GM12878 (cell line): ENCODE measurements around the gene OR10G3. TPM values are rescaled to one million over a fixed set of nuclear protein-coding genes. Genes with fewer than 3 reads are reported as not detected.
A peak's percentile ranks its signal among the peaks of the same experiment; 100 is the strongest.

Experiments used
- ATAC-seq: fragments of 200-7000 bp; cut with Tn5 transposase; 3 replicates; pipeline ENCODE4 v1.9.1; 2020; ENCODE audit warnings: mild to moderate bottlenecking, moderate library complexity
- BruUV-seq: library from RNA; stranded (reverse); fragments of 400-500 nt; replicated peaks from 2 replicates; lab custom pipeline; 2021; lab: Mats Ljungman, UMichigan
- CTCF ChIA-PET: fragments of 300-600 bp; sonication (Branson Sonifier 250); formaldehyde crosslinking; extraction: SDS; loops from one replicate; lab custom pipeline; 2021; ENCODE audit warnings: inconsistent platforms; lab: Yijun Ruan, JAX
- POLR2A ChIA-PET: fragments of 350-600 bp; formaldehyde crosslinking; extraction: SDS; loops from one replicate; lab custom pipeline; 2021; ENCODE audit warnings: inconsistent platforms; lab: Charles Lee
- RAD21 ChIA-PET: fragments of 300-600 bp; sonication (Branson Sonifier 250); formaldehyde crosslinking; loops from one replicate; lab custom pipeline; 2023; ENCODE audit warnings: antibody characterized with exemption; ENCODE audit not compliant: unreplicated experiment; lab: Charles Lee
- SMC1A ChIA-PET: fragments of 300-600 bp; sonication (Branson Sonifier 250); formaldehyde crosslinking; loops from one replicate; lab custom pipeline; 2023; ENCODE audit not compliant: unreplicated experiment, uncharacterized antibody; lab: Charles Lee
- DNase-seq: peaks from one replicate; pipeline ENCODE4 v3.0.0-alpha.2; 2011; ENCODE audit warnings: low read depth, low spot score
- FAIRE-seq: peaks from 3 replicates; lab custom pipeline; 2011; peaks lifted over from hg19 to GRCh38; lab: Jason Lieb, UNC
- H2AFZ ChIP-seq: 2 replicates; pipeline ENCODE4 v1.6.0; 2011; ENCODE audit warnings: low read depth, low read length, control low read depth; ENCODE audit not compliant: control insufficient read depth
- H3K27ac ChIP-seq: 2 replicates; pipeline ENCODE4 v1.5.1; 2011; ENCODE audit warnings: control low read depth; ENCODE audit not compliant: control insufficient read depth, insufficient read depth
- H3K27me3 ChIP-seq, 2 experiments: replicated peaks in 1 of 2; 2 replicates each; pipeline versions ENCODE4 v1.6.0 to v1.6.1; 2011; ENCODE audit warnings: low read length in 1 of 2; ENCODE audit not compliant: control insufficient read depth in 2 of 2, insufficient read depth in 2 of 2
- H3K36me3 ChIP-seq, 2 experiments: 2 replicates each; pipeline ENCODE4 v1.5.1; 2011; ENCODE audit warnings: low read length in 1 of 2; ENCODE audit not compliant: control insufficient read depth in 2 of 2, insufficient read depth in 2 of 2
- H3K4me1 ChIP-seq: 2 replicates; pipeline ENCODE4 v1.6.1; 2011; ENCODE audit warnings: mild to moderate bottlenecking, low read length, moderate library complexity, mixed read lengths; ENCODE audit not compliant: control insufficient read depth, insufficient read depth
- H3K4me2 ChIP-seq: 2 replicates; pipeline ENCODE4 v1.6.0; 2011; ENCODE audit warnings: control low read depth; ENCODE audit not compliant: control insufficient read depth, insufficient read depth
- H3K4me3 ChIP-seq: fragments of 200-600 bp; sonication (generic); 2 replicates; pipeline ENCODE4 v1.5.1; 2016
- H3K79me2 ChIP-seq: 2 replicates; pipeline ENCODE4 v1.6.0; 2011; ENCODE audit warnings: low read length; ENCODE audit not compliant: control insufficient read depth, insufficient read depth
- H3K9ac ChIP-seq: 2 replicates; pipeline ENCODE4 v1.8.0; 2011; ENCODE audit warnings: low read length, control low read depth, mixed read lengths; ENCODE audit not compliant: control insufficient read depth, insufficient read depth
- H3K9me3 ChIP-seq: replicated peaks from 3 replicates; pipeline ENCODE4 v1.5.1; 2011; ENCODE audit warnings: mild to moderate bottlenecking, low read length; ENCODE audit not compliant: control insufficient read depth, insufficient read depth
- H4K20me1 ChIP-seq: 2 replicates; pipeline ENCODE4 v1.6.0; 2011; ENCODE audit not compliant: control insufficient read depth, insufficient read depth
- ATF3 ChIP-seq: IDR thresholded peaks from 2 replicates; pipeline ENCODE4 v1.6.1; 2011; ENCODE audit warnings: low read depth, mild to moderate bottlenecking, low read length, moderate library complexity, borderline replicate concordance; ENCODE audit errors: extremely low read depth
- ATF7 ChIP-seq: fragments of 450-650 bp; IDR thresholded peaks from 2 replicates; pipeline ENCODE4 v1.6.1; 2016; ENCODE audit warnings: low read depth, mild to moderate bottlenecking
- BHLHE40 ChIP-seq, 2 experiments: fragments of 450-650 bp in 1 of 2; IDR thresholded peaks; 2 replicates each; pipeline ENCODE4 v1.6.1; 2011 to 2017; ENCODE audit warnings: low read depth in 2 of 2, borderline replicate concordance in 1 of 2, improper control_type of control experiment in 1 of 2, low read length in 1 of 2, mild to moderate bottlenecking in 1 of 2
- DPF2 ChIP-seq: fragments of 450-650 bp; IDR thresholded peaks from 2 replicates; pipeline ENCODE4 v1.6.1; 2017; ENCODE audit warnings: mild to moderate bottlenecking
- EP300 ChIP-seq, 2 experiments: fragments of 150-350 bp in 1 of 2; IDR thresholded peaks; 2 replicates each; pipeline ENCODE4 v1.6.1; 2011 to 2012; ENCODE audit warnings: low read depth in 2 of 2, low read length in 2 of 2, borderline replicate concordance in 1 of 2, improper control_type of control experiment in 1 of 2, inconsistent platforms in 1 of 2; ENCODE audit not compliant: control insufficient read depth in 1 of 2
- HSF1 ChIP-seq: fragments of 150-350 bp; IDR thresholded peaks from 2 replicates; pipeline ENCODE4 v1.6.1; 2014; ENCODE audit warnings: mild to moderate bottlenecking, low read depth, low read length
- IKZF2 ChIP-seq, 2 experiments: fragments of 450-650 bp; IDR thresholded peaks; 2 replicates each; pipeline ENCODE4 v1.6.1; 2017; ENCODE audit warnings: mild to moderate bottlenecking in 2 of 2, moderate library complexity in 2 of 2
- IRF4 ChIP-seq: IDR thresholded peaks from 2 replicates; pipeline ENCODE4 v1.6.1; 2011; ENCODE audit warnings: low read depth, low read length
- MEF2A ChIP-seq: IDR thresholded peaks from 2 replicates; pipeline ENCODE4 v1.6.1; 2011; ENCODE audit warnings: low read depth, mild to moderate bottlenecking, low read length, moderate library complexity; ENCODE audit not compliant: insufficient read depth
- MEF2B ChIP-seq: fragments of 450-650 bp; IDR thresholded peaks from 2 replicates; pipeline ENCODE4 v1.6.1; 2018; ENCODE audit warnings: mild to moderate bottlenecking, moderate library complexity; ENCODE audit not compliant: partially characterized antibody, poor library complexity, severe bottlenecking
- NR2C1 ChIP-seq: fragments of 450-650 bp; IDR thresholded peaks from 2 replicates; pipeline ENCODE4 v1.6.1; 2017; ENCODE audit warnings: antibody characterized with exemption, mild to moderate bottlenecking, moderate library complexity
- POLR2A ChIP-seq: IDR thresholded peaks from 2 replicates; pipeline ENCODE4 v1.6.1; 2011; ENCODE audit warnings: low read depth, mild to moderate bottlenecking, low read length
- RAD21 ChIP-seq: IDR thresholded peaks from 2 replicates; pipeline ENCODE4 v1.6.1; 2011; ENCODE audit warnings: mild to moderate bottlenecking, low read depth, low read length, moderate library complexity; ENCODE audit not compliant: insufficient read depth
- RB1 ChIP-seq: fragments of 450-650 bp; formaldehyde crosslinking; IDR thresholded peaks from 2 replicates; pipeline ENCODE4 v1.6.1; 2017; ENCODE audit warnings: mild to moderate bottlenecking, borderline replicate concordance
- RFX5 ChIP-seq: IDR thresholded peaks from 2 replicates; pipeline ENCODE4 v1.6.1; 2011; ENCODE audit warnings: low read depth, low read length, improper control_type of control experiment
- RUNX3 ChIP-seq: IDR thresholded peaks from 2 replicates; pipeline ENCODE4 v1.6.1; 2012; ENCODE audit warnings: low read length, inconsistent platforms
- SMC3 ChIP-seq: IDR thresholded peaks from 2 replicates; pipeline ENCODE4 v1.6.1; 2011; ENCODE audit warnings: low read length, improper control_type of control experiment, borderline replicate concordance
- ZBTB40 ChIP-seq: fragments of 450-650 bp; IDR thresholded peaks from 2 replicates; pipeline ENCODE4 v1.6.1; 2016; ENCODE audit warnings: mild to moderate bottlenecking, moderate library complexity, borderline replicate concordance
- WGBS: methylation state at CpG from one replicate; pipeline ENCODE4 v1.1.6; 2016; ENCODE audit warnings: low lambda C conversion rate; ENCODE audit not compliant: insufficient replicate concordance, insufficient coverage; ENCODE audit errors: missing lambda C conversion rate; 5-methylcytosine and 5-hydroxymethylcytosine counted together
- in situ Hi-C: fragments of 300-500 bp; cut with MboI; formaldehyde crosslinking; loops from 9 replicates; pipeline ENCODE4 v1.14.3; 2018; ENCODE audit warnings: mixed read lengths
- intact Hi-C: fragments of 100-400 bp; cut with micrococcal nuclease; formaldehyde crosslinking; loops from one replicate; pipeline ENCODE4 v1.14.2; 2022; ENCODE audit not compliant: unreplicated experiment
- polyA plus RNA-seq, 11 experiments: library from polyadenylated mRNA; depleted of rRNA in 4 of 11; unstranded in 6 of 11; stranded (reverse) in 5 of 11; fragments of >200 nt; fragmentation: Nextera tagmentation in 4 of 11; fragmentation: Illumina TruSeq in 1 of 11; extraction: Ambion mirVana in 4 of 11; extraction: Trizol in 1 of 11; gene quantifications; 1 replicate in 1 of 11; 2 replicates in 10 of 11; pipeline versions ENCODE4 v1.2.1 to v1.2.3, GENCODE V29; 2011 to 2016; ENCODE audit warnings: inconsistent platforms in 2 of 11, missing spikeins in 2 of 11, low read depth in 1 of 11
- total RNA-seq, 4 experiments: library from RNA; depleted of rRNA in 3 of 4; stranded (reverse); fragments of >200 nt in 3 of 4; fragmentation: Illumina TruSeq in 1 of 4; extraction: Trizol in 1 of 4; gene quantifications; 2 replicates each; pipeline versions ENCODE4 v1.2.1 to v1.2.3, GENCODE V29; 2013 to 2021

The OR10G3 gene
- total and polyA plus RNA-seq, 10 of the 15 experiments (the other 5 are each of a cell fraction or from before 2014, with no cell fraction given), result not detected

GRCh38 chr14:21614240-21614639 is 34.4 kb upstream of the OR10G3 start (continued):
- TF ChIP-seq ATF3, result no peak
- no peak for TF ChIP-seq POLR2A
- TF ChIP-seq HSF1, result no peak
- TF ChIP-seq RUNX3, result no peak

GRCh38 chr14:21612324-21612723 is 32.4 kb upstream of the OR10G3 start:
- POLR2A ChIA-PET, result no interaction called here
- DNase-seq, result peak; percentile 3
- peak; percentile 84 for ATAC-seq
- intact Hi-C loops (no loop called here), in situ Hi-C loops (no loop called here)
- FAIRE-seq, result no peak
- Histone ChIP-seq H3K27ac (no peak overlapping the region), H3K9ac (no peak overlapping the region), H3K9me3 (no peaks in the 10 kb centered on the region), H3K4me1 (no peaks in the 10 kb centered on the region), H3K36me3 (no peaks in the 10 kb centered on the region), H3K4me2 (no peak overlapping the region), H3K4me3 (no peak overlapping the region), H4K20me1 (no peaks in the 10 kb centered on the region), H2AFZ (no peak overlapping the region; the same call in 1 of the 2 replicates), H3K79me2 (no peaks in the 10 kb centered on the region), H3K27me3 (no peaks in the 10 kb centered on the region)
- no TSS peak for BruUV-seq
- SMC1A ChIA-PET, result no interaction called here
- WGBS, result 35% methylated on average over 6 of the region's 6 CpGs
- RAD21 ChIA-PET, result no interaction called here
- CTCF ChIA-PET, result no interaction called here
- TF ChIP-seq IRF4, result peak; percentile 15; the same call in 1 of the 2 replicates
- TF ChIP-seq BHLHE40 (IDR thresholded peaks at IDR 0.05; ENCODE audit: borderline replicate concordance in 1 of 2, low read depth in 2 of 2, low read length in 1 of 2), result peak in 1 of 2 experiments; percentile 62; a peak in 2 of 4 replicates
- no peak for TF ChIP-seq SMC3
- 0 out of 4 replicates have a peak, but pooled peaks of 1 of the 2 experiments have one; percentile 33 for TF ChIP-seq EP300 (IDR thresholded peaks at IDR 0.05; ENCODE audit: borderline replicate concordance in 1 of 2, control insufficient read depth in 1 of 2, low read depth in 2 of 2, low read length in 2 of 2)
- 0 out of 4 replicates have a peak, but pooled peaks of 1 of the 2 experiments have one; percentile 18 for TF ChIP-seq IKZF2 (IDR thresholded peaks at IDR 0.05)
- peak; percentile 27; the same call in 1 of the 2 replicates for TF ChIP-seq RAD21
- TF ChIP-seq MEF2B, result peak; percentile 16
- no peak for TF ChIP-seq RFX5
- 0 out of 2 replicates have a peak, but pooled peaks have one; percentile 29 for TF ChIP-seq ATF7
- 0 out of 2 replicates have a peak, but pooled peaks have one; percentile 28 for TF ChIP-seq DPF2
- 0 out of 2 replicates have a peak, but pooled peaks have one; percentile 29 for TF ChIP-seq NR2C1
- TF ChIP-seq RB1, result no peak
- 0 out of 2 replicates have a peak, but pooled peaks have one; percentile 69 for TF ChIP-seq MEF2A
- no peak for TF ChIP-seq ZBTB40
